DOHH2 (cell line): Measurements from ENCODE around the gene LRTM2.

Source experiments
- H3F3A ChIP-seq: fragments of 200-600 bp; sonication (generic), shearing (Covaris generic); 2 replicates; pipeline ENCODE4 v1.6.0; 2016; ENCODE audit warnings: antibody characterized with exemption, mild to moderate bottlenecking; ENCODE audit not compliant: control insufficient read depth, insufficient read depth
- H3K27ac ChIP-seq: fragments of 200-600 bp; sonication (generic); 2 replicates; pipeline ENCODE4 v1.5.1; 2014; ENCODE audit warnings: low read depth, mild to moderate bottlenecking, low read length, moderate library complexity
- H3K27me3 ChIP-seq: fragments of 200-600 bp; sonication (generic); 2 replicates; pipeline ENCODE4 v1.6.1; 2014; ENCODE audit warnings: mild to moderate bottlenecking, low read length, mixed read lengths; ENCODE audit not compliant: control insufficient read depth
- H3K36me3 ChIP-seq: fragments of 200-600 bp; sonication (generic); 2 replicates; pipeline ENCODE4 v1.6.1; 2014; ENCODE audit warnings: mild to moderate bottlenecking, low read length, moderate library complexity, mixed read lengths; ENCODE audit not compliant: control insufficient read depth
- H3K4me1 ChIP-seq: fragments of 200-600 bp; sonication (generic); 2 replicates; pipeline ENCODE4 v1.6.1; 2014; ENCODE audit warnings: mild to moderate bottlenecking, low read length, mixed read lengths; ENCODE audit not compliant: control insufficient read depth
- H3K4me2 ChIP-seq: fragments of 200-600 bp; sonication (generic); 2 replicates; pipeline ENCODE4 v1.6.0; 2014; ENCODE audit warnings: mild to moderate bottlenecking, low read length, moderate library complexity
- H3K4me3 ChIP-seq: fragments of 200-600 bp; sonication (generic); 2 replicates; pipeline ENCODE4 v1.5.1; 2014; ENCODE audit warnings: mild to moderate bottlenecking, low read length, mixed read lengths
- H3K79me2 ChIP-seq: fragments of 200-600 bp; sonication (generic); 2 replicates; pipeline ENCODE4 v1.6.1; 2014; ENCODE audit warnings: mild to moderate bottlenecking, low read length, mixed read lengths; ENCODE audit not compliant: control insufficient read depth
- H3K9me2 ChIP-seq: fragments of 200-600 bp; sonication (generic); replicated peaks from 2 replicates; pipeline ENCODE4 v1.6.1; 2014; ENCODE audit warnings: mild to moderate bottlenecking, low read length, mixed read lengths; ENCODE audit not compliant: control insufficient read depth
- H3K9me3 ChIP-seq: fragments of 200-600 bp; sonication (generic); 2 replicates; pipeline ENCODE4 v1.6.1; 2014; ENCODE audit warnings: antibody characterized with exemption, low read length, mixed read lengths; ENCODE audit not compliant: control insufficient read depth, insufficient read depth
- H4K20me1 ChIP-seq: fragments of 200-600 bp; sonication (generic); 2 replicates; pipeline ENCODE4 v1.6.0; 2014; ENCODE audit warnings: low read depth, mild to moderate bottlenecking, antibody characterized with exemption, low read length, moderate library complexity; ENCODE audit not compliant: control insufficient read depth, insufficient read depth
- CTCF ChIP-seq: fragments of 200-600 bp; sonication (generic); IDR thresholded peaks from one replicate; pipeline ENCODE4 v1.5.1; 2014; ENCODE audit warnings: antibody characterized with exemption, mild to moderate bottlenecking, low read depth, low read length; ENCODE audit not compliant: poor library complexity, severe bottlenecking
- EZH2phosphoT487 ChIP-seq: fragments of 200-600 bp; sonication (generic); IDR thresholded peaks from 2 replicates; pipeline ENCODE4 v1.6.1; 2017; ENCODE audit warnings: borderline replicate concordance, mild to moderate bottlenecking, antibody characterized with exemption, low read length, moderate library complexity, mixed read lengths

Gene LRTM2

GRCh38 chr12:1798641-1799020 is 21.7 kb upstream of the LRTM2 start:
- H3K4me2 ChIP-seq = no peak overlapping the region
- H3K4me3 ChIP-seq = no peak overlapping the region
- no peaks in the 10 kb centered on the region for H3K36me3 ChIP-seq
- TF ChIP-seq EZH2phosphoT487 (no peak), CTCF (no peak)
- H3K27me3 ChIP-seq = no peaks in the 10 kb centered on the region
- no peak overlapping the region for H3K27ac ChIP-seq
- H4K20me1 ChIP-seq = no peaks in the 10 kb centered on the region
- peaks cover 43% of the 10 kb centered on the region for H3K4me1 ChIP-seq
- peaks cover 2% of the 10 kb centered on the region for H3F3A ChIP-seq
- H3K9me3 ChIP-seq = no peaks in the 10 kb centered on the region
- no peaks in the 10 kb centered on the region for H3K9me2 ChIP-seq
- H3K79me2 ChIP-seq = peaks cover 3% of the 10 kb centered on the region; the same call in 1 of the 2 replicates

- Histone ChIP-seq H3K4me3 (no peak overlapping the region), H4K20me1 (no peaks in the 10 kb centered on the region), H3F3A (peaks cover 2% of the 10 kb centered on the region), H3K27me3 (no peaks in the 10 kb centered on the region), H3K79me2 (peaks cover 3% of the 10 kb centered on the region; the same call in 1 of the 2 replicates), H3K9me3 (no peaks in the 10 kb centered on the region), H3K36me3 (no peaks in the 10 kb centered on the region), H3K9me2 (no peaks in the 10 kb centered on the region), H3K4me2 (no peak overlapping the region), H3K27ac (no peak overlapping the region), H3K4me1 (peaks cover 45% of the 10 kb centered on the region)
- no peak for TF ChIP-seq CTCF
- TF ChIP-seq EZH2phosphoT487 = no peak
Observed at GRCh38 chr12:1799051-1799881, 21.1 kb upstream of the LRTM2 start.

- Histone ChIP-seq H3K9me2 (no peaks in the 10 kb centered on the region), H3K9me3 (no peaks in the 10 kb centered on the region), H3K79me2 (peaks cover 3% of the 10 kb centered on the region; the same call in 1 of the 2 replicates), H3K27ac (no peak overlapping the region), H3K36me3 (no peaks in the 10 kb centered on the region), H4K20me1 (no peaks in the 10 kb centered on the region), H3K27me3 (no peaks in the 10 kb centered on the region), H3K4me1 (peaks cover 52% of the 10 kb centered on the region), H3K4me2 (peak overlapping the region; percentile 95; the same call in 1 of the 2 replicates), H3K4me3 (no peak overlapping the region), H3F3A (peaks cover 2% of the 10 kb centered on the region)
- TF ChIP-seq EZH2phosphoT487 = no peak
- TF ChIP-seq CTCF = no peak
Observed at GRCh38 chr12:1799882-1800400, 20.4 kb upstream of the LRTM2 start.
